Cerebellar nuclear complex (tissue), 1 donor: ENCODE data around the gene NOVA1.

ENCODE experiments used
- DNase-seq, 2 experiments: peaks; one replicate each; lab custom pipeline; 2025; lab: John Stamatoyannopoulos, UW

The NOVA1 gene

GRCh38 chr14:26448181-26448855 lies 149.5 kb downstream of the NOVA1 start:
- DNase-seq: no peak

- DNase-seq: no peak
Measured at GRCh38 chr14:26444822-26445221, 153.0 kb downstream of the NOVA1 start.

- no peak for DNase-seq
Measured at GRCh38 chr14:26443654-26444053, 154.2 kb downstream of the NOVA1 start.

GRCh38 chr14:26429205-26429604 lies 168.6 kb downstream of the NOVA1 start:
- DNase-seq: no peak

- DNase-seq: no peak
Measured at GRCh38 chr14:26427097-26427496, 170.7 kb downstream of the NOVA1 start.

GRCh38 chr14:26424537-26424936 lies 173.3 kb downstream of the NOVA1 start:
- DNase-seq: no peak

- DNase-seq: peak; percentile 7 to 67
Measured at GRCh38 chr14:26415618-26416123, 182.2 kb downstream of the NOVA1 start.

GRCh38 chr14:26414926-26415325 lies 182.9 kb downstream of the NOVA1 start:
- DNase-seq: peak in 1 of 2 experiments; percentile 32

- DNase-seq: no peak
Measured at GRCh38 chr14:26414103-26414502, 183.7 kb downstream of the NOVA1 start.

GRCh38 chr14:26412421-26412820 lies 185.4 kb downstream of the NOVA1 start:
- DNase-seq: no peak

GRCh38 chr14:26410189-26410685 lies 187.6 kb downstream of the NOVA1 start:
- DNase-seq: no peak

- no peak for DNase-seq
Measured at GRCh38 chr14:26404927-26405326, 192.9 kb downstream of the NOVA1 start.

- no peak for DNase-seq
Measured at GRCh38 chr14:26403760-26404159, 194.1 kb downstream of the NOVA1 start.

- no peak for DNase-seq
Measured at GRCh38 chr14:26402126-26402525, 195.7 kb downstream of the NOVA1 start.

GRCh38 chr14:26401179-26401968 lies 196.5 kb downstream of the NOVA1 start:
- peak in 1 of 2 experiments; percentile 11 for DNase-seq

GRCh38 chr14:26400373-26400772 lies 197.5 kb downstream of the NOVA1 start:
- no peak for DNase-seq

GRCh38 chr14:26398616-26399015 lies 199.2 kb downstream of the NOVA1 start:
- DNase-seq: no peak
